GM23338 (cell line): ENCODE measurements around the gene CASP10. TPM values are rescaled to one million over a fixed set of nuclear protein-coding genes. Genes with fewer than 3 reads are reported as not detected.

ENCODE experiments used
- ATAC-seq: fragments of 200-7000 bp; cut with Tn5 transposase; 3 replicates; pipeline ENCODE4 v1.9.1; 2020
- DNase-seq: peaks from one replicate; pipeline ENCODE4 v3.0.0-alpha.2; 2015; ENCODE audit warnings: low spot score
- H2AFZ ChIP-seq: fragments of 200-600 bp; sonication (generic); 2 replicates; pipeline ENCODE4 v1.8.0; 2016; ENCODE audit warnings: antibody characterized with exemption, mild to moderate bottlenecking, moderate library complexity
- H3F3A ChIP-seq: fragments of 200-600 bp; sonication (generic); replicated peaks from 2 replicates; pipeline ENCODE4 v1.8.0; 2017; ENCODE audit warnings: antibody characterized with exemption, mixed run types, low read depth
- H3K27ac ChIP-seq: fragments of 200-600 bp; sonication (generic); 2 replicates; pipeline ENCODE4 v1.6.1; 2016; ENCODE audit warnings: low read depth
- H3K27me3 ChIP-seq: fragments of 200-600 bp; sonication (generic); 2 replicates; pipeline ENCODE4 v1.8.0; 2016; ENCODE audit warnings: mild to moderate bottlenecking, mixed run types, moderate library complexity; ENCODE audit not compliant: insufficient read depth
- H3K36me3 ChIP-seq: fragments of 200-600 bp; sonication (generic); 2 replicates; pipeline ENCODE4 v1.8.0; 2016; ENCODE audit warnings: mild to moderate bottlenecking; ENCODE audit not compliant: insufficient read depth
- H3K4me1 ChIP-seq: fragments of 200-600 bp; sonication (generic); 2 replicates; pipeline ENCODE4 v1.8.0; 2016; ENCODE audit warnings: mild to moderate bottlenecking, moderate library complexity; ENCODE audit not compliant: insufficient read depth
- H3K4me2 ChIP-seq: fragments of 200-600 bp; sonication (generic); 2 replicates; pipeline ENCODE4 v1.7.1; 2017; ENCODE audit warnings: mixed run types
- H3K4me3 ChIP-seq: fragments of 200-600 bp; sonication (generic); 2 replicates; pipeline ENCODE4 v1.6.1; 2016; ENCODE audit warnings: mixed run types
- H3K79me2 ChIP-seq: fragments of 200-600 bp; sonication (generic); replicated peaks from 2 replicates; pipeline ENCODE4 v1.8.0; 2017; ENCODE audit warnings: mild to moderate bottlenecking; ENCODE audit not compliant: insufficient read depth
- H3K9me2 ChIP-seq: fragments of 200-600 bp; sonication (generic); 2 replicates; pipeline ENCODE4 v1.8.0; 2017; ENCODE audit not compliant: insufficient read depth
- H4K20me1 ChIP-seq: fragments of 200-600 bp; sonication (generic); replicated peaks from 2 replicates; pipeline ENCODE4 v1.8.0; 2017; ENCODE audit warnings: mild to moderate bottlenecking; ENCODE audit not compliant: insufficient read depth
- H3K27ac Mint-ChIP-seq: 2 replicates; pipeline ENCODE4 v1.8.0; 2020; ENCODE audit warnings: inconsistent platforms, mild to moderate bottlenecking, moderate library complexity, mixed read lengths
- H3K27me3 Mint-ChIP-seq: 3 replicates; pipeline ENCODE4 v1.8.0; 2022; ENCODE audit warnings: low read depth, mild to moderate bottlenecking, moderate library complexity, mixed read lengths, inconsistent platforms; ENCODE audit not compliant: insufficient read depth, poor library complexity
- H3K36me3 Mint-ChIP-seq: 3 replicates; pipeline ENCODE4 v1.8.0; 2021; ENCODE audit warnings: low read depth, mild to moderate bottlenecking, inconsistent platforms, moderate library complexity, mixed read lengths
- H3K4me1 Mint-ChIP-seq: 3 replicates; pipeline ENCODE4 v1.8.0; 2020; ENCODE audit warnings: mild to moderate bottlenecking, inconsistent platforms, mixed read lengths
- H3K4me3 Mint-ChIP-seq: 3 replicates; pipeline ENCODE4 v1.8.0; 2021; ENCODE audit warnings: moderate library complexity, mild to moderate bottlenecking, inconsistent platforms, mixed read lengths
- H3K9me3 Mint-ChIP-seq: 3 replicates; pipeline ENCODE4 v1.8.0; 2020; ENCODE audit warnings: moderate library complexity, mild to moderate bottlenecking, inconsistent platforms, mixed read lengths
- CREB1 ChIP-seq: fragments of 250-450 bp; sonication (Bioruptor Pico); IDR thresholded peaks from 2 replicates; pipeline ENCODE4 v1.5.0; 2020; ENCODE audit warnings: low read depth, mild to moderate bottlenecking, moderate library complexity
- EZH2 ChIP-seq: fragments of 200-600 bp; sonication (generic); IDR thresholded peaks from one replicate; pipeline ENCODE4 v1.8.0; 2017; ENCODE audit warnings: antibody characterized with exemption, mild to moderate bottlenecking, low read depth; ENCODE audit not compliant: unreplicated experiment
- EZH2phosphoT487 ChIP-seq: fragments of 200-600 bp; sonication (generic); IDR thresholded peaks from one replicate; pipeline ENCODE4 v1.8.1; 2018; ENCODE audit warnings: antibody characterized with exemption; ENCODE audit not compliant: unreplicated experiment
- JUNB ChIP-seq: IDR thresholded peaks from one replicate; pipeline ENCODE4 v1.6.1; 2016; ENCODE audit warnings: antibody characterized with exemption; ENCODE audit not compliant: unreplicated experiment
- NANOG ChIP-seq: IDR thresholded peaks from 2 replicates; pipeline ENCODE4 v1.6.1; 2016; ENCODE audit warnings: antibody characterized with exemption, borderline replicate concordance
- POLR2AphosphoS5 ChIP-seq: IDR thresholded peaks from 2 replicates; pipeline ENCODE4 v1.6.1; 2016; ENCODE audit warnings: antibody characterized with exemption, low read depth
- REST ChIP-seq: IDR thresholded peaks from one replicate; pipeline ENCODE4 v1.6.1; 2018; ENCODE audit warnings: antibody characterized with exemption; ENCODE audit not compliant: unreplicated experiment
- STAT1 ChIP-seq: IDR thresholded peaks from one replicate; pipeline ENCODE4 v1.6.1; 2016; ENCODE audit warnings: antibody characterized with exemption; ENCODE audit not compliant: unreplicated experiment
- ZNF114 ChIP-seq: fragments of 250-450 bp; sonication (Bioruptor Pico); IDR thresholded peaks from 2 replicates; pipeline ENCODE4 v1.5.0; 2020; ENCODE audit warnings: mild to moderate bottlenecking, moderate library complexity
- ZNF331 ChIP-seq: fragments of 250-450 bp; sonication (Bioruptor Pico); IDR thresholded peaks from 2 replicates; pipeline ENCODE4 v1.5.0; 2020; ENCODE audit warnings: low read depth, mild to moderate bottlenecking, moderate library complexity
- ZNF462 ChIP-seq: fragments of 250-450 bp; sonication (Bioruptor Pico); IDR thresholded peaks from 2 replicates; pipeline ENCODE4 v1.5.0; 2020; ENCODE audit warnings: mild to moderate bottlenecking, moderate library complexity
- polyA plus RNA-seq: library from polyadenylated mRNA; unstranded; fragments of >200 nt; fragmentation: Nextera tagmentation; extraction: Ambion mirVana; gene quantifications from 2 replicates; pipeline ENCODE4 v1.2.1, GENCODE V29; 2016
- total RNA-seq: library from RNA; depleted of rRNA; stranded (reverse); fragments of >200 nt; shearing (Covaris generic); gene quantifications from 2 replicates; pipeline ENCODE4 v1.2.3, GENCODE V29; 2014
- TF ChIP-seq, protein P1 (sequence below), 2 experiments: fragments of 200-600 bp in 1 of 2; sonication (generic) in 1 of 2; conservative IDR thresholded peaks; 2 replicates each; pipeline versions ENCODE4 v1.5.1 to v1.6.1; 2016 to 2017; ENCODE audit warnings: antibody characterized with exemption in 2 of 2, low read depth in 2 of 2, mild to moderate bottlenecking in 2 of 2, moderate library complexity in 1 of 2
- TF ChIP-seq, protein P2 (sequence below): IDR thresholded peaks from 2 replicates; pipeline ENCODE4 v1.6.1; 2016; ENCODE audit warnings: antibody characterized with exemption

The CASP10 gene
- total and polyA plus RNA-seq, 2 experiments from 2014 or later = 1.9 to 3.5 TPM

DNA sequence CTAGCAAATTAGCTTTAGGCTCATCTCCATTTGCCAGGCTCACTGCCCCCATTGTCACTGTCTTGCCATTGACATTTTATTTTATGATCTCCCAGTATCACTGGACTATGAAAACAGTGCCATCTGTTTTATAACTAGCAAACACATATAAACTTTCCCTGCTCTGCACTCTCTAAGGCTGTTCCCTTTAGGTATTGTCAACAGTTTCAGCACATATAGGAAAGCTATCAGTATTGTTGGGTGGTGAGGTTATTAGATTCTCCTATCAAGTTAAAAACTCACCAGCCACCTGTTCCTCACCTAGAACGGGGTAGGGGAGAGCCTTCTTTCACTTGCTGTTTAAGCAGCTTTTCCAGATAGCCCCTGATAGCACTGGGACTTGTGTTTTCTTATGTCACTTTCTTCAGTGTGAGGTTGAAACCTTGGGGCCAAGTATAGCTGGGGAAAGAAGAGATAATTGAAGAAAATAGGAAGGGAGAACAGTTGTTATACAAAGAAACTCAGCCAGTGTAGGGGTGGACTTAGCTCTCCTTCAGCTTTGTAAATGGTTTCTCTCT, 34.4 kb upstream of the CASP10 start:
- H3K27ac ChIP-seq = peak overlapping the region; percentile 63; the same call in 1 of the 2 replicates
- no peaks in the 10 kb centered on the region; the same call in 1 of the 2 replicates for H3K9me2 ChIP-seq
- Mint-ChIP-seq H3K36me3 (peaks cover 5% of the 10 kb centered on the region; the same call in 2 of the 3 replicates), H3K4me1 (peaks cover 12% of the 10 kb centered on the region), H3K9me3 (no peaks in the 10 kb centered on the region), H3K4me3 (no peak overlapping the region), H3K27ac (peak overlapping the region; percentile 51; the same call in 1 of the 2 replicates), H3K27me3 (peaks cover 7% of the 10 kb centered on the region)
- H3K36me3 ChIP-seq = no peaks in the 10 kb centered on the region
- no peaks in the 10 kb centered on the region for H3F3A ChIP-seq
- no peaks in the 10 kb centered on the region for H3K79me2 ChIP-seq
- no peak for DNase-seq
- ATAC-seq = no peak
- H2AFZ ChIP-seq = no peak overlapping the region
- H3K27me3 ChIP-seq = no peaks in the 10 kb centered on the region
- no peaks in the 10 kb centered on the region for H4K20me1 ChIP-seq
- no peak for TF ChIP-seq ZNF331
- no peak for TF ChIP-seq EZH2phosphoT487
- no peak for TF ChIP-seq EZH2
- TF ChIP-seq POLR2AphosphoS5 = no peak
- no peak for TF ChIP-seq ZNF462 (CRISPR knock-in tag)
- TF ChIP-seq STAT1 = no peak
- TF ChIP-seq NANOG = no peak
- TF ChIP-seq, protein P1, sequence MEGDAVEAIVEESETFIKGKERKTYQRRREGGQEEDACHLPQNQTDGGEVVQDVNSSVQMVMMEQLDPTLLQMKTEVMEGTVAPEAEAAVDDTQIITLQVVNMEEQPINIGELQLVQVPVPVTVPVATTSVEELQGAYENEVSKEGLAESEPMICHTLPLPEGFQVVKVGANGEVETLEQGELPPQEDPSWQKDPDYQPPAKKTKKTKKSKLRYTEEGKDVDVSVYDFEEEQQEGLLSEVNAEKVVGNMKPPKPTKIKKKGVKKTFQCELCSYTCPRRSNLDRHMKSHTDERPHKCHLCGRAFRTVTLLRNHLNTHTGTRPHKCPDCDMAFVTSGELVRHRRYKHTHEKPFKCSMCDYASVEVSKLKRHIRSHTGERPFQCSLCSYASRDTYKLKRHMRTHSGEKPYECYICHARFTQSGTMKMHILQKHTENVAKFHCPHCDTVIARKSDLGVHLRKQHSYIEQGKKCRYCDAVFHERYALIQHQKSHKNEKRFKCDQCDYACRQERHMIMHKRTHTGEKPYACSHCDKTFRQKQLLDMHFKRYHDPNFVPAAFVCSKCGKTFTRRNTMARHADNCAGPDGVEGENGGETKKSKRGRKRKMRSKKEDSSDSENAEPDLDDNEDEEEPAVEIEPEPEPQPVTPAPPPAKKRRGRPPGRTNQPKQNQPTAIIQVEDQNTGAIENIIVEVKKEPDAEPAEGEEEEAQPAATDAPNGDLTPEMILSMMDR (conservative IDR thresholded peaks at IDR 0.05; ENCODE audit: low read depth in 2 of 2) = no peak
- no peak for TF ChIP-seq REST
- TF ChIP-seq, protein P2, sequence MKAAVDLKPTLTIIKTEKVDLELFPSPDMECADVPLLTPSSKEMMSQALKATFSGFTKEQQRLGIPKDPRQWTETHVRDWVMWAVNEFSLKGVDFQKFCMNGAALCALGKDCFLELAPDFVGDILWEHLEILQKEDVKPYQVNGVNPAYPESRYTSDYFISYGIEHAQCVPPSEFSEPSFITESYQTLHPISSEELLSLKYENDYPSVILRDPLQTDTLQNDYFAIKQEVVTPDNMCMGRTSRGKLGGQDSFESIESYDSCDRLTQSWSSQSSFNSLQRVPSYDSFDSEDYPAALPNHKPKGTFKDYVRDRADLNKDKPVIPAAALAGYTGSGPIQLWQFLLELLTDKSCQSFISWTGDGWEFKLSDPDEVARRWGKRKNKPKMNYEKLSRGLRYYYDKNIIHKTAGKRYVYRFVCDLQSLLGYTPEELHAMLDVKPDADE = no peak
- TF ChIP-seq ZNF114 = no peak
- TF ChIP-seq CREB1 (CRISPR knock-in tag) = no peak
- TF ChIP-seq JUNB = no peak
- no peak overlapping the region for H3K4me3 ChIP-seq
- no peak overlapping the region for H3K4me2 ChIP-seq
- H3K4me1 ChIP-seq = peaks cover 9% of the 10 kb centered on the region
